GM12878 (cell line): Measurements from ENCODE around the gene SPTBN1. TPM values are rescaled to one million over a fixed set of nuclear protein-coding genes. Genes with fewer than 3 reads are reported as not detected.

Experiments used
- ATAC-seq: fragments of 200-7000 bp; cut with Tn5 transposase; 3 replicates; pipeline ENCODE4 v1.9.1; 2020; ENCODE audit warnings: mild to moderate bottlenecking, moderate library complexity
- BruUV-seq: library from RNA; stranded (reverse); fragments of 400-500 nt; replicated peaks from 2 replicates; lab custom pipeline; 2021; lab: Mats Ljungman, UMichigan
- CTCF ChIA-PET: fragments of 300-600 bp; sonication (Branson Sonifier 250); formaldehyde crosslinking; extraction: SDS; loops from one replicate; lab custom pipeline; 2021; ENCODE audit warnings: inconsistent platforms; lab: Yijun Ruan, JAX
- POLR2A ChIA-PET: fragments of 350-600 bp; formaldehyde crosslinking; extraction: SDS; loops from one replicate; lab custom pipeline; 2021; ENCODE audit warnings: inconsistent platforms; lab: Charles Lee
- RAD21 ChIA-PET: fragments of 300-600 bp; sonication (Branson Sonifier 250); formaldehyde crosslinking; loops from one replicate; lab custom pipeline; 2023; ENCODE audit warnings: antibody characterized with exemption; ENCODE audit not compliant: unreplicated experiment; lab: Charles Lee
- SMC1A ChIA-PET: fragments of 300-600 bp; sonication (Branson Sonifier 250); formaldehyde crosslinking; loops from one replicate; lab custom pipeline; 2023; ENCODE audit not compliant: unreplicated experiment, uncharacterized antibody; lab: Charles Lee
- DNase-seq: peaks from one replicate; pipeline ENCODE4 v3.0.0-alpha.2; 2011; ENCODE audit warnings: low read depth, low spot score
- FAIRE-seq: peaks from 3 replicates; lab custom pipeline; 2011; peaks lifted over from hg19 to GRCh38; lab: Jason Lieb, UNC
- H2AFZ ChIP-seq: 2 replicates; pipeline ENCODE4 v1.6.0; 2011; ENCODE audit warnings: low read depth, low read length, control low read depth; ENCODE audit not compliant: control insufficient read depth
- H3K27ac ChIP-seq: 2 replicates; pipeline ENCODE4 v1.5.1; 2011; ENCODE audit warnings: control low read depth; ENCODE audit not compliant: control insufficient read depth, insufficient read depth
- H3K27me3 ChIP-seq, 2 experiments: replicated peaks in 1 of 2; 2 replicates each; pipeline versions ENCODE4 v1.6.0 to v1.6.1; 2011; ENCODE audit warnings: low read length in 1 of 2; ENCODE audit not compliant: control insufficient read depth in 2 of 2, insufficient read depth in 2 of 2
- H3K36me3 ChIP-seq, 2 experiments: 2 replicates each; pipeline ENCODE4 v1.5.1; 2011; ENCODE audit warnings: low read length in 1 of 2; ENCODE audit not compliant: control insufficient read depth in 2 of 2, insufficient read depth in 2 of 2
- H3K4me1 ChIP-seq: 2 replicates; pipeline ENCODE4 v1.6.1; 2011; ENCODE audit warnings: mild to moderate bottlenecking, low read length, moderate library complexity, mixed read lengths; ENCODE audit not compliant: control insufficient read depth, insufficient read depth
- H3K4me2 ChIP-seq: 2 replicates; pipeline ENCODE4 v1.6.0; 2011; ENCODE audit warnings: control low read depth; ENCODE audit not compliant: control insufficient read depth, insufficient read depth
- H3K4me3 ChIP-seq: fragments of 200-600 bp; sonication (generic); 2 replicates; pipeline ENCODE4 v1.5.1; 2016
- H3K79me2 ChIP-seq: 2 replicates; pipeline ENCODE4 v1.6.0; 2011; ENCODE audit warnings: low read length; ENCODE audit not compliant: control insufficient read depth, insufficient read depth
- H3K9ac ChIP-seq: 2 replicates; pipeline ENCODE4 v1.8.0; 2011; ENCODE audit warnings: low read length, control low read depth, mixed read lengths; ENCODE audit not compliant: control insufficient read depth, insufficient read depth
- H3K9me3 ChIP-seq: replicated peaks from 3 replicates; pipeline ENCODE4 v1.5.1; 2011; ENCODE audit warnings: mild to moderate bottlenecking, low read length; ENCODE audit not compliant: control insufficient read depth, insufficient read depth
- H4K20me1 ChIP-seq: 2 replicates; pipeline ENCODE4 v1.6.0; 2011; ENCODE audit not compliant: control insufficient read depth, insufficient read depth
- CREB1 ChIP-seq: IDR thresholded peaks from 2 replicates; pipeline ENCODE4 v1.6.1; 2012; ENCODE audit warnings: low read depth, mild to moderate bottlenecking, inconsistent platforms
- CUX1 ChIP-seq: IDR thresholded peaks from 2 replicates; pipeline ENCODE4 v1.6.1; 2012; ENCODE audit warnings: improper control_type of control experiment, low read depth, low read length; ENCODE audit not compliant: insufficient replicate concordance
- HSF1 ChIP-seq: fragments of 150-350 bp; IDR thresholded peaks from 2 replicates; pipeline ENCODE4 v1.6.1; 2014; ENCODE audit warnings: mild to moderate bottlenecking, low read depth, low read length
- LARP7 ChIP-seq: fragments of 450-650 bp; IDR thresholded peaks from 2 replicates; pipeline ENCODE4 v1.6.1; 2017; ENCODE audit warnings: mild to moderate bottlenecking
- MEF2B ChIP-seq: fragments of 450-650 bp; IDR thresholded peaks from 2 replicates; pipeline ENCODE4 v1.6.1; 2018; ENCODE audit warnings: mild to moderate bottlenecking, moderate library complexity; ENCODE audit not compliant: partially characterized antibody, poor library complexity, severe bottlenecking
- MLLT1 ChIP-seq: fragments of 450-650 bp; IDR thresholded peaks from 2 replicates; pipeline ENCODE4 v1.6.1; 2016; ENCODE audit warnings: mild to moderate bottlenecking
- MTA2 ChIP-seq: fragments of 450-650 bp; IDR thresholded peaks from 2 replicates; pipeline ENCODE4 v1.6.1; 2016; ENCODE audit warnings: low read depth, mild to moderate bottlenecking, moderate library complexity
- MTA3 ChIP-seq: IDR thresholded peaks from 2 replicates; pipeline ENCODE4 v1.6.1; 2012; ENCODE audit warnings: low read length, inconsistent platforms, borderline replicate concordance
- RAD51 ChIP-seq: fragments of 450-650 bp; IDR thresholded peaks from 2 replicates; pipeline ENCODE4 v1.6.1; 2016; ENCODE audit warnings: moderate library complexity, mild to moderate bottlenecking, inconsistent platforms
- RUNX3 ChIP-seq: IDR thresholded peaks from 2 replicates; pipeline ENCODE4 v1.6.1; 2012; ENCODE audit warnings: low read length, inconsistent platforms
- SPI1 ChIP-seq: IDR thresholded peaks from 2 replicates; pipeline ENCODE4 v1.6.1; 2011; ENCODE audit warnings: low read depth, mild to moderate bottlenecking, low read length, moderate library complexity, borderline replicate concordance; ENCODE audit not compliant: insufficient read depth
- ZNF274 ChIP-seq: IDR thresholded peaks from one replicate; pipeline ENCODE4 v1.8.0; 2011; ENCODE audit not compliant: insufficient read length, insufficient read depth
- WGBS: methylation state at CpG from one replicate; pipeline ENCODE4 v1.1.6; 2016; ENCODE audit warnings: low lambda C conversion rate; ENCODE audit not compliant: insufficient replicate concordance, insufficient coverage; ENCODE audit errors: missing lambda C conversion rate; 5-methylcytosine and 5-hydroxymethylcytosine counted together
- in situ Hi-C: fragments of 300-500 bp; cut with MboI; formaldehyde crosslinking; loops from 9 replicates; pipeline ENCODE4 v1.14.3; 2018; ENCODE audit warnings: mixed read lengths
- intact Hi-C: fragments of 100-400 bp; cut with micrococcal nuclease; formaldehyde crosslinking; loops from one replicate; pipeline ENCODE4 v1.14.2; 2022; ENCODE audit not compliant: unreplicated experiment
- polyA plus RNA-seq, 11 experiments: library from polyadenylated mRNA; depleted of rRNA in 4 of 11; unstranded in 6 of 11; stranded (reverse) in 5 of 11; fragments of >200 nt; fragmentation: Nextera tagmentation in 4 of 11; fragmentation: Illumina TruSeq in 1 of 11; extraction: Ambion mirVana in 4 of 11; extraction: Trizol in 1 of 11; gene quantifications; 1 replicate in 1 of 11; 2 replicates in 10 of 11; pipeline versions ENCODE4 v1.2.1 to v1.2.3, GENCODE V29; 2011 to 2016; ENCODE audit warnings: inconsistent platforms in 2 of 11, missing spikeins in 2 of 11, low read depth in 1 of 11
- total RNA-seq, 4 experiments: library from RNA; depleted of rRNA in 3 of 4; stranded (reverse); fragments of >200 nt in 3 of 4; fragmentation: Illumina TruSeq in 1 of 4; extraction: Trizol in 1 of 4; gene quantifications; 2 replicates each; pipeline versions ENCODE4 v1.2.1 to v1.2.3, GENCODE V29; 2013 to 2021

SPTBN1 gene
- total and polyA plus RNA-seq, 10 of the 15 experiments (the other 5 are each of a cell fraction or from before 2014, with no cell fraction given): 20.6 to 154 (median 76.7) TPM

- no TSS peak for BruUV-seq
- FAIRE-seq: no peak
- ChIA-PET POLR2A (no interaction called here), SMC1A (interaction anchor here (2.2 to 9.9 kb wide), 2 partner anchors 185 to 186 kb away, joined by 5 to 125 read pairs; no protein-coding TSS in a partner anchor), RAD21 (interaction anchor here (1.3 kb wide), 1 partner anchor 147 kb away, joined by 6 read pairs; no protein-coding TSS in a partner anchor), CTCF (no interaction called here)
- TF ChIP-seq MLLT1 (no peak), ZNF274 (no peak), HSF1 (no peak), LARP7 (no peak), MEF2B (no peak), CUX1 (no peak), MTA3 (no peak), MTA2 (no peak), CREB1 (no peak), SPI1 (no peak), RAD51 (no peak), RUNX3 (no peak)
- ATAC-seq: no peak
- no peak for DNase-seq
- Histone ChIP-seq H3K27me3 (no peaks in the 10 kb centered on the region), H3K27ac (no peak overlapping the region), H3K79me2 (no peaks in the 10 kb centered on the region), H3K9me3 (no peaks in the 10 kb centered on the region), H3K4me2 (no peak overlapping the region), H2AFZ (no peak overlapping the region), H3K4me1 (peaks cover 2% of the 10 kb centered on the region), H3K9ac (no peak overlapping the region), H4K20me1 (no peaks in the 10 kb centered on the region), H3K36me3 (no peaks in the 10 kb centered on the region), H3K4me3 (no peak overlapping the region)
- intact Hi-C loops (no loop called here), in situ Hi-C loops (no loop called here)
- 6% methylated on average over 2 of the region's 2 CpGs for WGBS
Measured at GRCh38 chr2:54518430-54518829, 62.3 kb downstream of the SPTBN1 start.
